Esophagus (tissue), 2 donors: ENCODE results near the gene ADAMTSL4. TPM values are rescaled to one million over a fixed set of nuclear protein-coding genes. Genes with fewer than 3 reads are reported as not detected.

Experiments
- H3K27ac ChIP-seq, 2 donors: one replicate each; pipeline ENCODE4 v1.5.1; 2013; ENCODE audit warnings: low read depth in 2 of 2, mild to moderate bottlenecking in 2 of 2, inconsistent platforms in 1 of 2, low read length in 1 of 2, moderate library complexity in 1 of 2
- H3K27me3 ChIP-seq, 2 donors: one replicate each; pipeline ENCODE4 v1.6.1; 2013; ENCODE audit warnings: low read length in 2 of 2, control low read depth in 1 of 2, mild to moderate bottlenecking in 1 of 2; ENCODE audit not compliant: insufficient read depth in 2 of 2, control insufficient read depth in 1 of 2
- H3K36me3 ChIP-seq, 2 donors: one replicate each; pipeline ENCODE4 v1.6.1; 2013; ENCODE audit warnings: low read length in 1 of 2; ENCODE audit not compliant: control insufficient read depth in 2 of 2, insufficient read depth in 2 of 2
- H3K4me1 ChIP-seq, 2 donors: one replicate each; pipeline ENCODE4 v1.6.1; 2013; ENCODE audit warnings: low read length in 1 of 2; ENCODE audit not compliant: control insufficient read depth in 2 of 2, insufficient read depth in 2 of 2
- H3K4me3 ChIP-seq, 2 donors: one replicate each; pipeline ENCODE4 v1.5.1; 2013; ENCODE audit warnings: low read length in 2 of 2, mild to moderate bottlenecking in 2 of 2, low read depth in 1 of 2, moderate library complexity in 1 of 2
- H3K9me3 ChIP-seq, 2 donors: one replicate each; pipeline ENCODE4 v1.6.1; 2013; ENCODE audit warnings: mild to moderate bottlenecking in 2 of 2, low read depth in 1 of 2, low read length in 1 of 2, moderate library complexity in 1 of 2; ENCODE audit not compliant: control insufficient read depth in 2 of 2, insufficient read depth in 1 of 2
- WGBS, 2 donors: extraction: QIAGEN DNeasy Blood & Tissue Kit; methylation state at CpG; one replicate each; pipeline ENCODE4 v1.1.7; 2013; 5-methylcytosine and 5-hydroxymethylcytosine counted together
- polyA plus RNA-seq, 2 donors: library from polyadenylated mRNA; stranded (reverse); fragments of 200-250 nt; gene quantifications; one replicate each; pipeline ENCODE4 v1.2.3, GENCODE V29; 2013
- donor health status: healthy with polysubstance abuse.
- donor health status: Bipolar disorder and iron deficiency.

The ADAMTSL4 gene
- polyA plus RNA-seq, 2 donors, result 43.2 to 108 TPM

- Histone ChIP-seq H3K9me3 (no peaks in the 10 kb centered on the region), H3K4me3 (no peak overlapping the region), H3K27me3 (no peaks in the 10 kb centered on the region), H3K36me3 (peaks cover 0 to 18% of the 10 kb centered on the region in 2 donors), H3K27ac (peak overlapping the region; percentile 67 to 91), H3K4me1 (peaks cover 0 to 11% of the 10 kb centered on the region in 2 donors)
- 85 to 90% methylated on average over 9 of the region's 9 CpGs for WGBS, 2 donors
Observed at GRCh38 chr1:150514260-150514659, 34.9 kb upstream of the ADAMTSL4 start.

- no peaks in the 10 kb centered on the region for H3K9me3 ChIP-seq
- WGBS, 2 donors, result 28 to 30% methylated on average over 21 of the region's 21 CpGs
- peak overlapping the region; percentile 46 to 51 for H3K4me3 ChIP-seq
- H3K36me3 ChIP-seq, result peaks cover 0 to 17% of the 10 kb centered on the region in 2 donors
- no peaks in the 10 kb centered on the region for H3K27me3 ChIP-seq
- H3K4me1 ChIP-seq, result peaks cover 0 to 9% of the 10 kb centered on the region in 2 donors
- peak overlapping the region; percentile 91 to 93 for H3K27ac ChIP-seq
Observed at GRCh38 chr1:150514913-150515327, 34.3 kb upstream of the ADAMTSL4 start.

GRCh38 chr1:150515328-150516049, 33.7 kb upstream of the ADAMTSL4 start, which contains the start of gene FALEC:
TSS of gene FALEC (plus strand) at chr1:150515752.
- WGBS, 2 donors, result 0% methylated on average over 54 of the region's 54 CpGs
- Histone ChIP-seq H3K9me3 (no peaks in the 10 kb centered on the region), H3K27me3 (no peaks in the 10 kb centered on the region), H3K4me3 (peak within 1 kb of the TSS; percentile 46 to 51), H3K4me1 (peaks cover 0 to 9% of the 10 kb centered on the region in 2 donors), H3K27ac (peak within 1 kb of the TSS; percentile 91 to 93), H3K36me3 (peaks cover 0 to 13% of the 10 kb centered on the region in 2 donors)

- WGBS, 2 donors, result 3 to 5% methylated on average over 19 of the region's 19 CpGs
- Histone ChIP-seq H3K4me1 (peaks cover 0 to 9% of the 10 kb centered on the region in 2 donors), H3K4me3 (peak overlapping the region; percentile 46 to 51), H3K27me3 (no peaks in the 10 kb centered on the region), H3K9me3 (no peaks in the 10 kb centered on the region), H3K27ac (peak overlapping the region; percentile 91 to 93), H3K36me3 (peaks cover 0 to 7% of the 10 kb centered on the region in 2 donors)
Observed at GRCh38 chr1:150516050-150516591, 33.1 kb upstream of the ADAMTSL4 start.

GRCh38 chr1:150516616-150517015, 32.6 kb upstream of the ADAMTSL4 start:
- 29 to 38% methylated on average over 4 of the region's 4 CpGs for WGBS, 2 donors

GRCh38 chr1:150521196-150521968, 27.8 kb upstream of the ADAMTSL4 start:
- no peaks in the 10 kb centered on the region for H3K36me3 ChIP-seq
- 73 to 75% methylated on average over 1 of the region's 1 CpG for WGBS, 2 donors

More at GRCh38 chr1:150516616-150517015, 32.6 kb upstream of the ADAMTSL4 start:
- peaks cover 0 to 9% of the 10 kb centered on the region in 2 donors for H3K4me1 ChIP-seq
- peak overlapping the region in 1 of 2 donors; percentile 46 for H3K4me3 ChIP-seq
- peaks cover 0 to 2% of the 10 kb centered on the region in 2 donors for H3K36me3 ChIP-seq
- no peaks in the 10 kb centered on the region for H3K9me3 ChIP-seq
- peak overlapping the region; percentile 85 to 93 for H3K27ac ChIP-seq
- H3K27me3 ChIP-seq, result no peaks in the 10 kb centered on the region

GRCh38 chr1:150525348-150525747, 23.9 kb upstream of the ADAMTSL4 start:
- Histone ChIP-seq H3K27me3 (no peaks in the 10 kb centered on the region), H3K9me3 (no peaks in the 10 kb centered on the region), H3K27ac (no peak overlapping the region), H3K4me3 (no peak overlapping the region), H3K36me3 (no peaks in the 10 kb centered on the region), H3K4me1 (peaks cover 0 to 3% of the 10 kb centered on the region in 2 donors)
- WGBS, 2 donors, result 88% methylated on average over 3 of the region's 3 CpGs

More at GRCh38 chr1:150521196-150521968, 27.8 kb upstream of the ADAMTSL4 start:
- Histone ChIP-seq H3K4me3 (no peak overlapping the region), H3K27me3 (no peaks in the 10 kb centered on the region), H3K4me1 (peaks cover 0 to 2% of the 10 kb centered on the region in 2 donors), H3K27ac (no peak overlapping the region), H3K9me3 (no peaks in the 10 kb centered on the region)

GRCh38 chr1:150528196-150528595, 21.0 kb upstream of the ADAMTSL4 start:
- Histone ChIP-seq H3K4me1 (peaks cover 0 to 8% of the 10 kb centered on the region in 2 donors), H3K9me3 (no peaks in the 10 kb centered on the region), H3K4me3 (no peak overlapping the region), H3K27me3 (no peaks in the 10 kb centered on the region), H3K36me3 (no peaks in the 10 kb centered on the region), H3K27ac (no peak overlapping the region)
- 71 to 90% methylated on average over 1 of the region's 1 CpG for WGBS, 2 donors

- peak overlapping the region; percentile 80 for H3K27ac ChIP-seq
- WGBS, 2 donors, result 16 to 22% methylated on average over 4 of the region's 4 CpGs
- no peaks in the 10 kb centered on the region for H3K9me3 ChIP-seq
- peaks cover 0 to 9% of the 10 kb centered on the region in 2 donors for H3K4me1 ChIP-seq
- H3K27me3 ChIP-seq, result no peaks in the 10 kb centered on the region
- no peak overlapping the region for H3K4me3 ChIP-seq
- no peaks in the 10 kb centered on the region for H3K36me3 ChIP-seq
Observed at GRCh38 chr1:150529017-150529416, 20.2 kb upstream of the ADAMTSL4 start.
